Activated naive CD4-positive, alpha-beta T cell treated with anti-CD3 and anti-CD28 coated beads, Interleukin-2, amount 50 U/mL, for 16 hours (primary cell): Measurements from ENCODE around the gene ARNT2.

ENCODE experiments used
- DNase-seq: peaks from one replicate; pipeline ENCODE4 v3.0.0-alpha.2; 2020

The ARNT2 gene

GRCh38 chr15:80559320-80559693, 155.1 kb downstream of the ARNT2 start:
- no peak for DNase-seq

GRCh38 chr15:80559761-80560160, 155.6 kb downstream of the ARNT2 start:
- DNase-seq: no peak

- no peak for DNase-seq
These were observed 156.6 kb downstream of the ARNT2 start for GRCh38 chr15:80560601-80561400.

- DNase-seq: no peak
These were observed 157.3 kb downstream of the ARNT2 start for GRCh38 chr15:80561500-80561899.

GRCh38 chr15:80562033-80562432, 157.9 kb downstream of the ARNT2 start:
- no peak for DNase-seq

- DNase-seq: no peak
These were observed 158.7 kb downstream of the ARNT2 start for GRCh38 chr15:80562846-80563245.

- DNase-seq: no peak
These were observed 159.3 kb downstream of the ARNT2 start for GRCh38 chr15:80563372-80563997.

GRCh38 chr15:80564056-80564455, 159.9 kb downstream of the ARNT2 start:
- DNase-seq: no peak

- no peak for DNase-seq
These were observed 161.2 kb downstream of the ARNT2 start for GRCh38 chr15:80565398-80565797.

GRCh38 chr15:80565988-80566387, 161.8 kb downstream of the ARNT2 start:
- no peak for DNase-seq

GRCh38 chr15:80567721-80568157, 163.6 kb downstream of the ARNT2 start:
- no peak for DNase-seq

- no peak for DNase-seq
These were observed 164.1 kb downstream of the ARNT2 start for GRCh38 chr15:80568298-80568697.

- no peak for DNase-seq
These were observed 164.9 kb downstream of the ARNT2 start for GRCh38 chr15:80568876-80569605.

GRCh38 chr15:80569656-80570055, 165.5 kb downstream of the ARNT2 start:
- no peak for DNase-seq

- DNase-seq: no peak
These were observed 166.4 kb downstream of the ARNT2 start for GRCh38 chr15:80570553-80570952.

GRCh38 chr15:80572337-80572736, 168.2 kb downstream of the ARNT2 start:
- DNase-seq: no peak

GRCh38 chr15:80573606-80574005, 169.4 kb downstream of the ARNT2 start:
- no peak for DNase-seq

GRCh38 chr15:80574590-80574989, 170.4 kb downstream of the ARNT2 start:
- no peak for DNase-seq

GRCh38 chr15:80576519-80577090, 172.4 kb downstream of the ARNT2 start:
- DNase-seq: no peak

- no peak for DNase-seq
These were observed 173.5 kb downstream of the ARNT2 start for GRCh38 chr15:80577552-80578205.

- no peak for DNase-seq
These were observed 174.0 kb downstream of the ARNT2 start for GRCh38 chr15:80578206-80578595.

GRCh38 chr15:80578871-80579270, 174.7 kb downstream of the ARNT2 start:
- no peak for DNase-seq

- no peak for DNase-seq
These were observed 175.4 kb downstream of the ARNT2 start for GRCh38 chr15:80579611-80580010.
